GM12891 (cell line): ENCODE data around the gene CDHR3.

Source experiments
- PAX5 ChIP-seq: IDR thresholded peaks from 2 replicates; pipeline ENCODE4 v1.6.1; 2011; ENCODE audit warnings: low read length, moderate library complexity, mild to moderate bottlenecking; ENCODE audit not compliant: insufficient read depth, severe bottlenecking
- POLR2A ChIP-seq: IDR thresholded peaks from 2 replicates; pipeline ENCODE4 v1.6.1; 2011; ENCODE audit warnings: low read depth, low read length, control low read depth
- POLR2AphosphoS5 ChIP-seq: IDR thresholded peaks from 2 replicates; pipeline ENCODE4 v1.6.1; 2011; ENCODE audit warnings: low read depth, low read length, control low read depth
- POU2F2 ChIP-seq: IDR thresholded peaks from 2 replicates; pipeline ENCODE4 v1.6.1; 2011; ENCODE audit warnings: low read depth, mild to moderate bottlenecking, control low read depth, low read length, moderate library complexity
- SPI1 ChIP-seq: IDR thresholded peaks from 2 replicates; pipeline ENCODE4 v1.6.1; 2011; ENCODE audit warnings: low read depth, low read length, control low read depth
- TAF1 ChIP-seq: IDR thresholded peaks from 2 replicates; pipeline ENCODE4 v1.6.1; 2011; ENCODE audit warnings: low read depth, low read length, control low read depth

- no peak for TF ChIP-seq POLR2A
- TF ChIP-seq PAX5, result no peak
- no peak for TF ChIP-seq POLR2AphosphoS5
- no peak for TF ChIP-seq TAF1
- TF ChIP-seq POU2F2, result no peak
- TF ChIP-seq SPI1, result no peak
These were observed 110.6 kb downstream of the CDHR3 start for GRCh38 chr7:106073701-106074100.
